ENCODE measurements around the gene SERPINE1. TPM values are rescaled to one million over a fixed set of nuclear protein-coding genes. Genes with fewer than 3 reads are reported as not detected.

The SERPINE1 gene
- total and polyA plus RNA-seq, 2 of the 8 experiments (the other 6 are each of a cell fraction or from before 2014, with no cell fraction given), result 3.7 to 5.6 TPM

DNA sequence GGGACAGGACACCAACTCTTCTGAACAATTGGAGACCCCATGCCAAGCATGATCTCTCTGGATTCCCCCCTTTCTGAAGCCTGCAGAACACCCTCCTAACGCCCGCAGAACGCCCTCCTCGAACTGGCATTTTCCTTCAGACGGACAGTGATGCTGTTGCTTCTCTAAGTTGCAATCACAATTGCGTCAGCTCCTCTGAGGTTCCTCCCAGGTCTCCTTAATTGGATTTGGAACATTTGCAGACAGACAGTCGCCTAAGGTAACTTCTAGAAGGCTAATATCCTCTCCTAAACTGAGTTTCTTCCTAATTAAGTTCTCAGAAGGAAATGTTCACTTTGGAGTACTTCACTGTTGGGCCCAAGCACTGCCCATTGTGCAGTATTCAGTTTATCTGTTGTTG lies 20.5 kb upstream of the SERPINE1 start:
- Histone ChIP-seq H2AK5ac (ENCODE audit: low read depth, low read length) (no peak overlapping the region), H3K36me3 (ENCODE audit: control insufficient read depth in 2 of 4, insufficient read depth in 4 of 4, low read length in 3 of 4) (no peaks in the 10 kb centered on the region), H3K27ac (ENCODE audit: low read depth, low read length) (no peak overlapping the region), H4K8ac (ENCODE audit: extremely low read depth, insufficient read depth, low read length) (no peak overlapping the region), H4K91ac (replicated peaks; ENCODE audit: insufficient read length, low read length) (peak overlapping the region; percentile 29), H2BK12ac (ENCODE audit: low read depth, low read length) (no peak overlapping the region), H3K23me2 (ENCODE audit: low read depth, low read length) (no peaks in the 10 kb centered on the region), H3K56ac (replicated peaks; ENCODE audit: insufficient read length, low read depth, low read length) (no peak overlapping the region), H3K4me3 (ENCODE audit: extremely low read depth in 1 of 4, insufficient read depth in 2 of 4, low read depth in 3 of 4, low read length in 4 of 4) (no peak overlapping the region), H3K79me2 (ENCODE audit: control insufficient read depth in 1 of 2, insufficient read depth in 2 of 2, low read length in 2 of 2) (no peaks in the 10 kb centered on the region), H2AFZ (ENCODE audit: low read length) (no peak overlapping the region), H3K23ac (ENCODE audit: insufficient read length) (no peak overlapping the region), H3K27me3 (replicated peaks in 1 of 4; ENCODE audit: control insufficient read depth in 3 of 4, extremely low read depth in 1 of 4, insufficient read depth in 3 of 4, low read length in 3 of 4) (no peaks in the 10 kb centered on the region), H3K4me2 (ENCODE audit: insufficient read depth in 1 of 2, low read depth in 2 of 2, low read length in 2 of 2) (no peak overlapping the region), H4K20me1 (replicated peaks in 1 of 2; ENCODE audit: control insufficient read depth in 1 of 2, insufficient read depth in 2 of 2, low read length in 2 of 2) (no peaks in the 10 kb centered on the region), H2BK5ac (ENCODE audit: low read depth, low read length) (no peak overlapping the region), H3K18ac (ENCODE audit: extremely low read depth, low read length) (no peak overlapping the region), H2BK120ac (replicated peaks; ENCODE audit: low read depth, low read length) (no peak overlapping the region), H2BK15ac (ENCODE audit: low read length) (0 out of 2 replicates have a peak overlapping the region, but pooled peaks have one; percentile 6), H3K14ac (ENCODE audit: insufficient read length) (no peak overlapping the region), H4K5ac (ENCODE audit: insufficient read length, low read depth, low read length) (no peak overlapping the region), H3K9ac (replicated peaks in 1 of 4; ENCODE audit: extremely low read depth in 1 of 4, low read depth in 3 of 4, low read length in 3 of 4) (no peak overlapping the region), H2BK20ac (ENCODE audit: low read length) (no peak overlapping the region), H3K4ac (replicated peaks; ENCODE audit: insufficient read length, low read depth, low read length) (no peak overlapping the region), H3K4me1 (replicated peaks in 1 of 4; ENCODE audit: control insufficient read depth in 3 of 4, insufficient read depth in 4 of 4, low read length in 3 of 4) (peaks cover 0 to 4% (median 2%) of the 10 kb centered on the region in 4 experiments; a peak in 2 of 7 replicates), H3K9me3 (ENCODE audit: insufficient read depth in 2 of 2, low read depth in 1 of 2, low read length in 1 of 2) (no peaks in the 10 kb centered on the region), H3K79me1 (ENCODE audit: low read depth, low read length) (no peaks in the 10 kb centered on the region)
- POLR2A ChIA-PET (ENCODE audit: partially characterized antibody), result interaction anchor here (1.6 kb wide), 1 partner anchor 22 kb away, joined by 4 read pairs; the partner anchor contains the start of gene TRIM56
- TF ChIP-seq GABPA (IDR thresholded peaks at IDR 0.05; ENCODE audit: borderline replicate concordance, insufficient read depth, low read length) (no peak), ASH2L (IDR thresholded peaks at IDR 0.05; ENCODE audit: low read length) (no peak)
- CTCF ChIA-PET (ENCODE audit: partially characterized antibody), result interaction anchor here (0.6 to 2.4 kb wide), 4 partner anchors 11 to 81 kb away, joined by 3 to 11 read pairs (median 4); no protein-coding TSS in a partner anchor
- DNase-seq (ENCODE audit: low read depth in 1 of 2, low spot score in 2 of 2), result no peak
- WGBS, 2 experiments (ENCODE audit: extremely low coverage in 1 of 2, insufficient coverage in 1 of 2, insufficient read length in 1 of 2, insufficient replicate concordance in 2 of 2, low coverage in 1 of 2, low lambda C conversion rate in 2 of 2, missing lambda C conversion rate in 1 of 2), result 96% methylated on average over 7 of the region's 7 CpGs; no CpG with 5 or more reads in 1 of the 2 experiments
- FAIRE-seq, result no peak

Data from H1 (cell line).